CD14-positive monocyte (primary cell): Measurements from ENCODE around the gene MUSK. TPM values are rescaled to one million over a fixed set of nuclear protein-coding genes. Genes with fewer than 3 reads are reported as not detected.
"Not testable (repeated sequence)": the region's sequence is repeated elsewhere in the genome, so short reads cannot be mapped to it uniquely, and the experiment has no call there.

ENCODE experiments used
- DNase-seq, 3 donors: peaks; one replicate each; pipeline ENCODE4 v3.0.0-alpha.2; 2011 to 2022
- H2AFZ ChIP-seq: 2 replicates; pipeline ENCODE4 v1.6.0; 2012; ENCODE audit warnings: mild to moderate bottlenecking, low read depth, low read length, inconsistent platforms; ENCODE audit not compliant: insufficient read depth, poor library complexity, severe bottlenecking
- H3K27ac ChIP-seq, 2 donors: 1 replicate in 1 of 2; 2 replicates in 1 of 2; pipeline ENCODE4 v1.5.1; 2012 to 2013; ENCODE audit warnings: low read length in 2 of 2, control low read depth in 1 of 2, inconsistent platforms in 1 of 2, low read depth in 1 of 2, mild to moderate bottlenecking in 1 of 2
- H3K27me3 ChIP-seq, 2 donors: one replicate each; pipeline versions ENCODE4 v1.6.0 to v1.6.1; 2011 to 2013; ENCODE audit warnings: low read length in 2 of 2; ENCODE audit not compliant: control insufficient read depth in 2 of 2, insufficient read depth in 2 of 2
- H3K36me3 ChIP-seq, 2 donors: replicated peaks in 1 of 2; 1 replicate in 1 of 2; 2 replicates in 1 of 2; pipeline versions ENCODE4 v1.5.1 to v1.6.1; 2012 to 2013; ENCODE audit warnings: low read length in 2 of 2, control low read depth in 1 of 2, inconsistent platforms in 1 of 2, mild to moderate bottlenecking in 1 of 2; ENCODE audit not compliant: insufficient read depth in 2 of 2, control insufficient read depth in 1 of 2
- H3K4me1 ChIP-seq, 2 donors: 1 replicate in 1 of 2; 2 replicates in 1 of 2; pipeline versions ENCODE4 v1.5.1 to v1.6.1; 2012 to 2013; ENCODE audit warnings: low read length in 2 of 2, control low read depth in 1 of 2, inconsistent platforms in 1 of 2, mild to moderate bottlenecking in 1 of 2, moderate library complexity in 1 of 2; ENCODE audit not compliant: insufficient read depth in 2 of 2, control insufficient read depth in 1 of 2
- H3K4me2 ChIP-seq: replicated peaks from 2 replicates; pipeline ENCODE3; 2012; ENCODE audit warnings: low read length, moderate library complexity, mild to moderate bottlenecking; ENCODE audit not compliant: poor library complexity, severe bottlenecking; ENCODE audit errors: extremely low read depth
- H3K4me3 ChIP-seq, 3 experiments: fragments of 200-600 bp in 1 of 3; sonication (generic) in 1 of 3; replicated peaks in 1 of 3; 1 replicate in 2 of 3; 2 replicates in 1 of 3; pipeline ENCODE4 v1.5.1; 2011 to 2013; ENCODE audit warnings: low read length in 3 of 3, mild to moderate bottlenecking in 3 of 3, control low read depth in 2 of 3, low read depth in 2 of 3, inconsistent platforms in 1 of 3, moderate library complexity in 1 of 3
- H3K79me2 ChIP-seq: 2 replicates; pipeline ENCODE4 v1.6.0; 2012; ENCODE audit warnings: mild to moderate bottlenecking, control low read depth, inconsistent platforms, low read length, moderate library complexity; ENCODE audit not compliant: insufficient read depth
- H3K9ac ChIP-seq: 2 replicates; pipeline ENCODE4 v1.6.0; 2017; ENCODE audit warnings: low read length, mild to moderate bottlenecking; ENCODE audit not compliant: insufficient read depth, poor library complexity, severe bottlenecking
- H3K9me3 ChIP-seq, 2 donors: replicated peaks in 1 of 2; 1 replicate in 1 of 2; 2 replicates in 1 of 2; pipeline versions ENCODE4 v1.5.1 to v1.6.1; 2012 to 2013; ENCODE audit warnings: low read length in 2 of 2, control low read depth in 1 of 2; ENCODE audit not compliant: control insufficient read depth in 1 of 2, insufficient read depth in 1 of 2
- H4K20me1 ChIP-seq: 2 replicates; pipeline ENCODE4 v1.6.0; 2012; ENCODE audit warnings: mild to moderate bottlenecking, low read length, control low read depth, moderate library complexity; ENCODE audit not compliant: insufficient read depth
- H3K27ac Mint-ChIP-seq, 7 donors: one replicate each; pipeline ENCODE4 v1.8.0; 2020; ENCODE audit warnings: mild to moderate bottlenecking in 7 of 7, mixed read lengths in 7 of 7, moderate library complexity in 6 of 7, inconsistent platforms in 2 of 7
- H3K27me3 Mint-ChIP-seq, 3 donors: one replicate each; pipeline ENCODE4 v1.8.0; 2021 to 2022; ENCODE audit warnings: low read depth in 3 of 3, mild to moderate bottlenecking in 3 of 3, mixed read lengths in 3 of 3, moderate library complexity in 3 of 3, inconsistent platforms in 1 of 3
- H3K36me3 Mint-ChIP-seq, 2 donors: one replicate each; pipeline ENCODE4 v1.8.0; 2020; ENCODE audit warnings: mixed read lengths in 2 of 2, inconsistent platforms in 1 of 2, mild to moderate bottlenecking in 1 of 2
- H3K4me1 Mint-ChIP-seq: one replicate; pipeline ENCODE4 v1.8.0; 2020; ENCODE audit warnings: mild to moderate bottlenecking, mixed read lengths
- H3K4me3 Mint-ChIP-seq, 2 donors: one replicate each; pipeline ENCODE4 v1.8.0; 2020; ENCODE audit warnings: mild to moderate bottlenecking in 2 of 2, mixed read lengths in 2 of 2, moderate library complexity in 1 of 2
- H3K9me3 Mint-ChIP-seq, 7 donors: one replicate each; pipeline ENCODE4 v1.8.0; 2020 to 2022; ENCODE audit warnings: mixed read lengths in 7 of 7, mild to moderate bottlenecking in 6 of 7, moderate library complexity in 6 of 7, inconsistent platforms in 2 of 7
- WGBS: methylation state at CpG from one replicate; pipeline ENCODE4 v1.1.5; 2013; ENCODE audit warnings: missing lambda C conversion rate; ENCODE audit not compliant: insufficient coverage; 5-methylcytosine and 5-hydroxymethylcytosine counted together
- intact Hi-C, 2 donors: fragments of 100-400 bp; cut with micrococcal nuclease; formaldehyde crosslinking; loops; one replicate each; pipeline versions ENCODE4 v1.15.0 to v1.15.1; 2023
- polyA plus RNA-seq, 3 donors: library from polyadenylated mRNA; depleted of rRNA in 1 of 3; unstranded in 2 of 3; stranded (reverse) in 1 of 3; fragments of 300-500 nt in 2 of 3; fragments of >200 nt in 1 of 3; fragmentation: Illumina TruSeq in 2 of 3; gene quantifications; 1 replicate in 2 of 3; 2 replicates in 1 of 3; pipeline ENCODE4 v1.2.3, GENCODE V29; 2012 to 2021
- TF ChIP-seq, protein P1 (sequence below): fragments of 200-600 bp; IDR thresholded peaks from one replicate; pipeline ENCODE4 v1.8.0; 2022; ENCODE audit warnings: antibody characterized with exemption, mild to moderate bottlenecking

The MUSK gene
- polyA plus RNA-seq, 3 donors: not detected

DNA sequence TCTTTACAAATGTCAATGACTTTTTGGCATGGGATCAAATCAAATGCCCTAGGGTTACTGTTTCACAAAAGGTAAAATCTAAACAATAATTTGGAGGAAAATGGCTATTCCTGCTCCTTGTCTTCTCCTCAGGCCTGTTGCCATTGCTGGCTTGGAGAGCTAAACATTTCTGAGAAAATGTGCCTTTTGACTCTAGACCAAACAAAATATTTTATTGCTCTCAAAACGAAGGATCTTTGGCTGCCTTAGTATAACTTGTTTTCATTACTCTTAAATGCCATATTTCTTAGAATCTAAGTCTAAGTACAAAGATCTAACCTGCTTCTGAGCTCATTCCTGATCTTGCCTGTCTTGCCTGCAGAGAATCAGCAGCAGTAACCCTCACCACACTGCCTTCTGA is 116.6 kb downstream of the MUSK start:
- no peaks in the 10 kb centered on the region for H3K36me3 Mint-ChIP-seq
- H3K9me3 Mint-ChIP-seq: peaks cover 0 to 4% (median 0%) of the 10 kb centered on the region in 7 donors
- H2AFZ ChIP-seq: no peak overlapping the region
- H3K4me2 ChIP-seq: no peak overlapping the region
- no peaks in the 10 kb centered on the region for H3K4me1 Mint-ChIP-seq
- no peak overlapping the region for H3K9ac ChIP-seq
- H3K4me3 ChIP-seq: no peak overlapping the region
- DNase-seq: no peak
- no peak overlapping the region for H3K4me3 Mint-ChIP-seq
- H3K27me3 ChIP-seq: no peaks in the 10 kb centered on the region
- intact Hi-C loops: no loop called here
- no peak overlapping the region for H3K27ac ChIP-seq
- no peak overlapping the region for H3K27ac Mint-ChIP-seq
- H3K4me1 ChIP-seq: no peaks in the 10 kb centered on the region
- TF ChIP-seq, protein P1, sequence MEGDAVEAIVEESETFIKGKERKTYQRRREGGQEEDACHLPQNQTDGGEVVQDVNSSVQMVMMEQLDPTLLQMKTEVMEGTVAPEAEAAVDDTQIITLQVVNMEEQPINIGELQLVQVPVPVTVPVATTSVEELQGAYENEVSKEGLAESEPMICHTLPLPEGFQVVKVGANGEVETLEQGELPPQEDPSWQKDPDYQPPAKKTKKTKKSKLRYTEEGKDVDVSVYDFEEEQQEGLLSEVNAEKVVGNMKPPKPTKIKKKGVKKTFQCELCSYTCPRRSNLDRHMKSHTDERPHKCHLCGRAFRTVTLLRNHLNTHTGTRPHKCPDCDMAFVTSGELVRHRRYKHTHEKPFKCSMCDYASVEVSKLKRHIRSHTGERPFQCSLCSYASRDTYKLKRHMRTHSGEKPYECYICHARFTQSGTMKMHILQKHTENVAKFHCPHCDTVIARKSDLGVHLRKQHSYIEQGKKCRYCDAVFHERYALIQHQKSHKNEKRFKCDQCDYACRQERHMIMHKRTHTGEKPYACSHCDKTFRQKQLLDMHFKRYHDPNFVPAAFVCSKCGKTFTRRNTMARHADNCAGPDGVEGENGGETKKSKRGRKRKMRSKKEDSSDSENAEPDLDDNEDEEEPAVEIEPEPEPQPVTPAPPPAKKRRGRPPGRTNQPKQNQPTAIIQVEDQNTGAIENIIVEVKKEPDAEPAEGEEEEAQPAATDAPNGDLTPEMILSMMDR: no peak
- H4K20me1 ChIP-seq: no peaks in the 10 kb centered on the region
- no peaks in the 10 kb centered on the region for H3K36me3 ChIP-seq
- no CpG with 5 or more reads among the region's 1 CpG for WGBS
- H3K27me3 Mint-ChIP-seq: no peaks in the 10 kb centered on the region
- no peaks in the 10 kb centered on the region for H3K79me2 ChIP-seq
- no peaks in the 10 kb centered on the region for H3K9me3 ChIP-seq

DNA sequence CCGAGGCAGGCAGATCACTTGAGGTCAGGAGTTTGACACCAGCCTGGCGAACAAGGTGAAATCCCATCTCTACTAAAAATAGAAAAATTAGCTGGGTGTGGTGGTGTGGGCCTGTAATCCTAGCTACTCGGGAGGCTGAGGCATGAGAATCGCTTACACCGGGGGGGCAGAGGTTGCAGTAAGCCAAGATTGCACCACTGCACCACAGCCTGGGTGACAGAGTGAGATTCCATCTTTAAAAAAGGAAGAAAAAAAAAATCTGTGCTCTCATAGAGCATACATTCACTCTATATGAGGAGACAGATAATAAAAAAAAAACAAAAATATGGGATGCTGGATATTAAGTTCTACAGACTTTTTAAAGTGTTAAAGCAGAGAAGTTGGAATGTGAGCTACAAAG is 119.8 kb downstream of the MUSK start:
- H3K9me3 ChIP-seq, H3K27ac ChIP-seq, DNase-seq, H3K4me2 ChIP-seq, H3K27me3 Mint-ChIP-seq, H4K20me1 ChIP-seq, H3K79me2 ChIP-seq, H3K36me3 Mint-ChIP-seq, H2AFZ ChIP-seq, intact Hi-C loops, H3K9ac ChIP-seq, H3K27me3 ChIP-seq, H3K4me1 ChIP-seq, H3K9me3 Mint-ChIP-seq, H3K27ac Mint-ChIP-seq, H3K36me3 ChIP-seq, H3K4me1 Mint-ChIP-seq, H3K4me3 Mint-ChIP-seq, H3K4me3 ChIP-seq: not testable (repeated sequence)
- WGBS: 87% methylated on average over 3 of the region's 5 CpGs
